GM12874 (cell line): ENCODE results near the gene NLGN1.

Experiments
- CTCF ChIP-seq: IDR thresholded peaks from 2 replicates; pipeline ENCODE4 v1.5.1; 2011; ENCODE audit warnings: low read depth, mild to moderate bottlenecking, control low read depth, low read length, moderate library complexity; ENCODE audit not compliant: insufficient read depth

NLGN1 gene

GRCh38 chr3:173732237-173732636 lies 334.7 kb downstream of the NLGN1 start:
- no peak for TF ChIP-seq CTCF

GRCh38 chr3:173733029-173733652 lies 335.6 kb downstream of the NLGN1 start:
- 0 out of 2 replicates have a peak, but pooled peaks have one; percentile 4 for TF ChIP-seq CTCF

GRCh38 chr3:173734473-173734872 lies 336.9 kb downstream of the NLGN1 start:
- TF ChIP-seq CTCF: no peak

- TF ChIP-seq CTCF: no peak
Observed at GRCh38 chr3:173734895-173735294, 337.4 kb downstream of the NLGN1 start.

- TF ChIP-seq CTCF: no peak
Observed at GRCh38 chr3:173735841-173736240, 338.3 kb downstream of the NLGN1 start.

- TF ChIP-seq CTCF: no peak
Observed at GRCh38 chr3:173737167-173737808, 339.7 kb downstream of the NLGN1 start.

GRCh38 chr3:173739726-173740125 lies 342.2 kb downstream of the NLGN1 start:
- no peak for TF ChIP-seq CTCF
